Left cardiac atrium (tissue), 4 donors: ENCODE data around the gene MBNL1. TPM values are rescaled to one million over a fixed set of nuclear protein-coding genes. Genes with fewer than 3 reads are reported as not detected.

Experiments used
- ATAC-seq, 2 donors: fragments of 200-7000 bp; cut with Tn5 transposase; one replicate each; pipeline ENCODE4 v1.9.1; 2020; ENCODE audit warnings: mild to moderate bottlenecking in 2 of 2, moderate library complexity in 2 of 2
- DNase-seq: peaks from one replicate; pipeline ENCODE4 v3.0.0-alpha.2; 2020
- intact Hi-C, 2 donors: fragments of 100-400 bp; cut with DNase I; formaldehyde crosslinking; loops; one replicate each; pipeline versions ENCODE4 v1.14.1 to v1.15.1; 2022 to 2023
- total RNA-seq, 2 donors: library from RNA; stranded (reverse); fragmentation: NEBNext Ultra II Directional; extraction: Animal tissue kit (Norgen Biotek cat#: 25700); gene quantifications; one replicate each; pipeline ENCODE4 v1.2.1, GENCODE V29; 2021
- donor health status: DM: no; HTN: yes; CAD: no.
- donor health status: DM: no; HTN: yes; CAD: no; lungs with severe emphysema.
- donor health status: DM: yes; HTN: yes; CAD: no.
- donor health status: Dilated cardiomyopathy.

Gene MBNL1
- total RNA-seq, 2 donors from 2014 or later: 141 to 154 TPM

- intact Hi-C loops: no loop called here
- ATAC-seq: no peak
- no peak for DNase-seq
Measured at GRCh38 chr3:152287898-152288576, 19.3 kb downstream of the MBNL1 start.

GRCh38 chr3:152288681-152289080 lies 20.0 kb downstream of the MBNL1 start:
- ATAC-seq (no peak), DNase-seq (no peak)
- intact Hi-C loops: no loop called here

GRCh38 chr3:152289708-152290107 lies 21.0 kb downstream of the MBNL1 start:
- no peak for ATAC-seq
- intact Hi-C loops: no loop called here
- no peak for DNase-seq

- no peak for ATAC-seq
- DNase-seq: no peak
- intact Hi-C loops: no loop called here
Measured at GRCh38 chr3:152290374-152290773, 21.6 kb downstream of the MBNL1 start.

GRCh38 chr3:152291238-152291637 lies 22.5 kb downstream of the MBNL1 start:
- no peak for ATAC-seq

GRCh38 chr3:152291649-152292066 lies 22.9 kb downstream of the MBNL1 start:
- ATAC-seq (peak in 1 of 2 donors; percentile 22), DNase-seq (no peak)
- intact Hi-C loops: no loop called here

More at GRCh38 chr3:152291238-152291637, 22.5 kb downstream of the MBNL1 start:
- intact Hi-C loops: no loop called here
- DNase-seq: no peak

- ATAC-seq: no peak
- intact Hi-C loops: no loop called here
Measured at GRCh38 chr3:152292366-152292765, 23.6 kb downstream of the MBNL1 start.

GRCh38 chr3:152293347-152294006 lies 24.7 kb downstream of the MBNL1 start:
- no peak for ATAC-seq
- intact Hi-C loops: no loop called here
- no peak for DNase-seq

More at GRCh38 chr3:152292366-152292765, 23.6 kb downstream of the MBNL1 start:
- DNase-seq: no peak

GRCh38 chr3:152295344-152295743 lies 26.6 kb downstream of the MBNL1 start:
- ATAC-seq (no peak), DNase-seq (no peak)
- intact Hi-C loops: no loop called here

- no peak for DNase-seq
- intact Hi-C loops: no loop called here
- no peak for ATAC-seq
Measured at GRCh38 chr3:152295806-152296205, 27.1 kb downstream of the MBNL1 start.

GRCh38 chr3:152296382-152296781 lies 27.7 kb downstream of the MBNL1 start:
- DNase-seq (no peak), ATAC-seq (no peak)
- intact Hi-C loops: no loop called here

- ATAC-seq (no peak), DNase-seq (no peak)
- intact Hi-C loops: no loop called here
Measured at GRCh38 chr3:152296971-152297370, 28.2 kb downstream of the MBNL1 start.

GRCh38 chr3:152298393-152299248 lies 29.9 kb downstream of the MBNL1 start:
- ATAC-seq (peak; percentile 79), DNase-seq (peak; percentile 28)
- intact Hi-C loops: no loop called here

- ATAC-seq (peak; percentile 44 to 53), DNase-seq (no peak)
- intact Hi-C loops: no loop called here
Measured at GRCh38 chr3:152299249-152299976, 30.7 kb downstream of the MBNL1 start.

GRCh38 chr3:152300029-152300731 lies 31.5 kb downstream of the MBNL1 start:
- intact Hi-C loops: loop anchor here in 1 of 2 donors (5.0 kb wide), 1 partner anchor 33 kb away; the partner anchor contains the start of gene MBNL1
- ATAC-seq (no peak), DNase-seq (no peak)

GRCh38 chr3:152301745-152302181 lies 33.0 kb downstream of the MBNL1 start:
- ATAC-seq: no peak
- no peak for DNase-seq

GRCh38 chr3:152302521-152303021 lies 33.8 kb downstream of the MBNL1 start:
- intact Hi-C loops: loop anchor here in 1 of 2 donors (5.0 kb wide), 1 partner anchor 35 kb away; the partner anchor contains the start of gene MBNL1

More at GRCh38 chr3:152301745-152302181, 33.0 kb downstream of the MBNL1 start:
- intact Hi-C loops: loop anchor here in 1 of 2 donors (5.0 kb wide), 1 partner anchor 34 kb away; the partner anchor contains the start of gene MBNL1

GRCh38 chr3:152304160-152304559 lies 35.4 kb downstream of the MBNL1 start:
- intact Hi-C loops: loop anchor here in 1 of 2 donors (5.0 kb wide), 1 partner anchor 37 kb away; the partner anchor contains the start of gene MBNL1

More at GRCh38 chr3:152302521-152303021, 33.8 kb downstream of the MBNL1 start:
- peak; percentile 73 to 75 for ATAC-seq
- peak; percentile 70 for DNase-seq

More at GRCh38 chr3:152304160-152304559, 35.4 kb downstream of the MBNL1 start:
- ATAC-seq (no peak), DNase-seq (no peak)
